NCI-H510A (cell line): Measurements from ENCODE around the gene PDIA5.

Source experiments
- DNase-seq: peaks from one replicate; lab custom pipeline; 2025; lab: John Stamatoyannopoulos, UW

The PDIA5 gene

GRCh38 chr3:123119802-123120201, 53.0 kb downstream of the PDIA5 start:
- no peak for DNase-seq

DNA sequence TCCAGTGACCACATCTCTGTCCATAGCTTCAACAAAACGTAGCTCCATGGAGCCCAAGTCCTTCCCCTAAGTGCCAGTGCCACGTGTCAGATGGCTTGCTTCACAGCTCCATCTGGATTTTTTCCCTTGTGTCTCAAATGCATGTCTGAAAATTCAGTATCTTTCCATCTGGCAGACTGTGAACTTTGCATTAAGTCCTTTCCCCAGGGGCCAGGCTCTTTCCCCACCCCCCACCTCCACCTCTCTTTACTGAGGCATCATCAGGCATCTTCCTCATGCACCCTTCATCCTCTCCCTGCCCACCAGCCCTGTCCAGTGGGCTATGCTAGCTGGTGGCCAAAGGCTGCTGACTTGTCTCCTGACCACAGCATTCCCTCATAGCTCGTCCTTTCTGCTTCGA, 53.7 kb downstream of the PDIA5 start:
- DNase-seq: no peak

- no peak for DNase-seq
Observed at GRCh38 chr3:123122057-123122456, 55.2 kb downstream of the PDIA5 start.

- DNase-seq: no peak
Observed at GRCh38 chr3:123122525-123123315, 55.9 kb downstream of the PDIA5 start.

- no peak for DNase-seq
Observed at GRCh38 chr3:123123716-123124616, 57.1 kb downstream of the PDIA5 start.

- DNase-seq: no peak
Observed at GRCh38 chr3:123124971-123125370, 58.1 kb downstream of the PDIA5 start.

DNA sequence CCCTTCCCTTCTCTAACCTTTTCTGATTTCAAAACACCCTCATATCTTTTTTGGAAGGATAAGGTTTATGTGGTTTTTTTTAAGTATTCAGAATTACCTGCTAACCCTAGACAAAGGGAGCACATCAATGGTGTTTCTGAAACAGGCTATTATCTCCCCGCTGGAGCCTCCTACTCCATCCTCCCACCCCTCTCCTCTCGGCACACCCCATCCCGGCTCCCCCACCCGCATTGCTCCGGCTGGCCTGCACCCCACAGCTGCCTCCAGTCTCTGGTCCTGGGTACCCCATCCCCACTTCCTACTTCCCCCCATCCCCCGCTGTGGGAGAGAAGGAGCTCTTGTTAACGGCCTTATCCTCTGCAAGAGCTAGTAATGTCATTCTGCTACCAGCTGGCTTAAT, 59.2 kb downstream of the PDIA5 start:
- DNase-seq: no peak

DNA sequence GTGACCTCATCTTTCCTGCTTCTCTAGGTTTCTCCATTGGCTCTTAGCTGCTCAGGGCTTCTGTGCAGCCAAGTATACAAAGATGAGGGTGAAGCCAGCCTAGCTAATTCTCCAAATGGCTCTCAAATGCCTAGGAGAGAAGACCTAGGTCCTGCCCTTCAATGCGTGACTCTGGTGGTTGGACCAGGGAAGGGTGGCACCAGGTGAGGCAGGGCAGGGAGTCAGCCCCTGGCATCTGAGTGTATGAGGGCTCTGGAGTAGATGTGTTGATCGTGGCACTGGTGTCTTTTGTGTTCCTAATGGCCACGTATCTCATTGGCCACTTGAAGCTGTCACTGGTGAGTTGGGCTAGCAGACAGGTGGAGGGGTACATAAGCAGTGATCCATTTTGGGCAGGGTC, 59.8 kb downstream of the PDIA5 start:
- no peak for DNase-seq

DNA sequence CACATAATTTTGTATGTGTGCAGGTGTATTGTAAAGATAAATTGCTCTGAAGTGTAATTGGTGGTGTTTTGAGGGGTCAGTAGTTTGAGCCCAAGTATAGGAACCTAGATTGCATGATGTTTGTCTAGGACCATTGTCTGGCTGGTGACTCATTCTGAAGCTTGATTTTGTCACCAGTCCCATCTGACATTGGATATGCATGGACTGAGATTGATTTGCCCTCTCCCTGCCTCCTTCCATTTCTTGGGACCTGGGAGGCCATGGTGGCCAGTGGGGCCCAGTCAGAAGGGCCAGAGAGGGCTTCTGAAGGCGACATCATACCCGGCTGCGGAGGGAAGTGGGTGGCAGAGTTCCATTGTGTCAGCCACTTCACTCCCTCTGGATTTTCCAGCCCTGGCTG, 62.3 kb downstream of the PDIA5 start:
- no peak for DNase-seq

GRCh38 chr3:123129532-123129931, 62.7 kb downstream of the PDIA5 start:
- DNase-seq: no peak

- DNase-seq: no peak
Observed at GRCh38 chr3:123130079-123130750, 63.4 kb downstream of the PDIA5 start.

GRCh38 chr3:123134671-123135070, 67.8 kb downstream of the PDIA5 start:
- DNase-seq: no peak

- no peak for DNase-seq
Observed at GRCh38 chr3:123137001-123137400, 70.2 kb downstream of the PDIA5 start.

- DNase-seq: no peak
Observed at GRCh38 chr3:123138839-123139444, 72.1 kb downstream of the PDIA5 start.

- DNase-seq: no peak
Observed at GRCh38 chr3:123139522-123139921, 72.7 kb downstream of the PDIA5 start.

DNA sequence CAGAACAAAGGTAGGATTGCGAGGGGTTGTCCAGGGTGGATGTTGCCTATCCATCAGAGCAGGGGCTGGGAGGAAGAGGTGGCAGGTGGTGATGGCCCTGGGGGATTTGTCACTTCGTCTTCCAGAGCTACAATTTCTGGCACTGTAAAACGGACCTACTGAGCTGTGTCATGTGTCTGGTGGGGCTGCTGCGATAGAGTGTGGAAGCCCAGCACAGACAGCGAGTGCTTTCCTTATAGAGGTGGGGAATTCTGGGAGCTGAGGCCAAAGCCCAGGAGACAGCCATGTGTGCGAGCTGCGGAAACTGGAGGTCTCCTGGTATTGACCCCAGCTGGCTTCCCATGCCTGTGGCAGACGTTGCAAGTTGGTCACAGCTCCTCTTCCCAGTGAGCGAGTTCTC, 73.7 kb downstream of the PDIA5 start:
- no peak for DNase-seq

GRCh38 chr3:123141276-123141675, 74.5 kb downstream of the PDIA5 start:
- DNase-seq: no peak

DNA sequence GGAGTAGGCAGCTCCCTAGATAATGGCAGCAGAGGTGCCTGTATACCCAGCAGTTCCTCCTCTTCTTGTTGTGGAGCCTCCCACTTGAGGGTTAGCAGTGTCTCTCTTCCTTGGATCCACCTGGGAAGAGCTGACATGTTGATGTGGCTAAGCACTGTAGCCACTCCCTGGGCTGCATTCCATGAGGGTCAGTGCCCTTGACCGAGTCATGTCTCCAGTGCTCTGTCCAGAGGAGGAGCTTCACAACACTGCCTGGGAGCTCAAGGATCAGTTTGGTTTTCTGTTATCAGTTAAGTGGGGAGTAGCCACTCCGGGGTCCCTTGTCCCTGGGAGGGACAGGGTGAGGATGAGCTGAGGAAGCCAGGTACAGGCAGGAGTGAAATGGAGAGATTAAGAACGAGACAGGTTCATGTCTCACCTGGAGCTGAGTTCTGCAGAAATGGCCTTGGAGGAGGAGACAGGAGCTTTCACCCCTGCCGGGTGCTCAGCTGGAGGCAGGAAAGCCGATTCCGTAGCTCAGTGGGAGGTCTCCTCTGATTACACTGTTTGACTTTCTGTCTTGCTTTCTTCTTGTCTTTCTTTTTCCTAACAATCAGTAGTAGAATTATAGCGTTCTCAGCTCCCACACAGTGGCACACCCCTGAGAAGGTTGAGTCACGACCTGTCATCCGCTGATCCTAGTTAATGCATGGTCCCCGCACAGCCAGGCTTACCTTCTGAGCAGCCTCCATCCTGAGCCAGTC, 77.0 kb downstream of the PDIA5 start:
- DNase-seq: no peak

- no peak for DNase-seq
Observed at GRCh38 chr3:123147754-123148535, 81.1 kb downstream of the PDIA5 start.

DNA sequence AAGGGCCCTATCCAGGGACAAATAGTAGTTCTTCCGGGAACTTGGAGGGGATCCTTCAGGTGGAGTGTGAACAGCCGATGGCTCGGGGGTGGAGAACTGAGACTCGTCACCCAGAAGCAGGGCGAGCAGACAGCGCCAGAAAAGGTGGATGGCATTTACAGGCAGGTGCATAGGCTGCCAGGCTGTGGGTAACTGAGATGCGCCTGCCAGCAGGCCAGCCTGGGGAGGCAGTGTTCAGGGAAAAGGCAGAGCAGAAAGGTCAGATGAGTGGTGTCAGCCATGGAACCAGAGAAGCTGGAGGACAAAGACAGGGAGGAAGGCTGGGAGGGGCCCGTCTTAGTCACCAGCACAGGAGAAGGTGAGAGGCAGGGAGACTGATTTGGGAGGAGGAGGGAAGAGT, 81.9 kb downstream of the PDIA5 start:
- no peak for DNase-seq

- no peak for DNase-seq
Observed at GRCh38 chr3:123149525-123149924, 82.7 kb downstream of the PDIA5 start.
